Fibroblast of villous mesenchyme (primary cell): Measurements from ENCODE around the gene EML1. TPM values are rescaled to one million over a fixed set of nuclear protein-coding genes. Genes with fewer than 3 reads are reported as not detected.

ENCODE experiments used
- DNase-seq: peaks from one replicate; pipeline ENCODE4 v3.0.0-alpha.2; 2010; ENCODE audit warnings: low read depth
- H3K4me3 ChIP-seq: 2 replicates; pipeline ENCODE4 v1.5.1; 2011; ENCODE audit warnings: low read depth, mild to moderate bottlenecking, low read length
- total RNA-seq: library from RNA; depleted of rRNA; stranded (reverse); fragments of >200 nt; gene quantifications from 2 replicates; pipeline ENCODE4 v1.2.3, GENCODE V29; 2012
- TF ChIP-seq, protein P1 (sequence below): IDR thresholded peaks from 2 replicates; pipeline ENCODE4 v1.5.1; 2012; ENCODE audit warnings: low read depth, mild to moderate bottlenecking, low read length; ENCODE audit not compliant: insufficient read depth

The EML1 gene
- total RNA-seq, 1 donor: 34.5 TPM

DNA sequence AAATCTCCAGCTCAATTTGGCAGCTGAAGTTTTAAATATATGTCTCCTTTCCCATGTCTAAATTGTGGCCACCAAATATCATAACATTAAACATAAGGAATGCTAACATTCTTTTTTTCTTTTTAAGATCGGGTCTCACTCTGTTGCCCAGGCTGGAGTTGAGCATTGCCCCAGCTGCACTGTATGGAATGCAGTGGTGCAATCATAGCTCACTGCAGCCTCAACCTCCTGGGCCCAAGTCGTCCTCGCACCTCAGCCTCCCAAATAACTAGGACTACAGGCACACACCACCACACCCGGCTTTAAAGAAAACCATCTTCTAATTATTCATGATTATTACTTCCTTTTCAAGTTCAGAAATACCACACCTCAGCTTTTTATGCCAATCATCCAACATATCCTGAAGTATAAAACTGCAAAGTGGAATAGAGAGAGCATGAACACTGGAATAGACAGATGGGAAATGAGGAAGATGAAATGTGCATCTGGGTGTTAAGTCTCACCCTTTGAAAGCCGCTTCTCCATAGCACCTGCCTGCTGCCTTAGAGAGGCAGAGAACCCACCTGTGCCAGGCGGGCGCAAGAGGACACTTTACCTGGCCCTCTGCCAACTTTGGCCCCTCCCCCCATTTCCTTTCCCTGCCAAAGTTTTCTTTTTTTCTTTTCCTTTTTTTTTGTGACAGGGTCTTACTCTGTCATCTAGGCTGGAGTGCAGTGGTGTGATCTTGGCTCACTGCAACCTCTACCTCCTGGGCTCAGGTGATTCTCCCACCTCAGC lies 2.8 kb upstream of the EML1 start:
- DNase-seq: no peak
- TF ChIP-seq, protein P1, sequence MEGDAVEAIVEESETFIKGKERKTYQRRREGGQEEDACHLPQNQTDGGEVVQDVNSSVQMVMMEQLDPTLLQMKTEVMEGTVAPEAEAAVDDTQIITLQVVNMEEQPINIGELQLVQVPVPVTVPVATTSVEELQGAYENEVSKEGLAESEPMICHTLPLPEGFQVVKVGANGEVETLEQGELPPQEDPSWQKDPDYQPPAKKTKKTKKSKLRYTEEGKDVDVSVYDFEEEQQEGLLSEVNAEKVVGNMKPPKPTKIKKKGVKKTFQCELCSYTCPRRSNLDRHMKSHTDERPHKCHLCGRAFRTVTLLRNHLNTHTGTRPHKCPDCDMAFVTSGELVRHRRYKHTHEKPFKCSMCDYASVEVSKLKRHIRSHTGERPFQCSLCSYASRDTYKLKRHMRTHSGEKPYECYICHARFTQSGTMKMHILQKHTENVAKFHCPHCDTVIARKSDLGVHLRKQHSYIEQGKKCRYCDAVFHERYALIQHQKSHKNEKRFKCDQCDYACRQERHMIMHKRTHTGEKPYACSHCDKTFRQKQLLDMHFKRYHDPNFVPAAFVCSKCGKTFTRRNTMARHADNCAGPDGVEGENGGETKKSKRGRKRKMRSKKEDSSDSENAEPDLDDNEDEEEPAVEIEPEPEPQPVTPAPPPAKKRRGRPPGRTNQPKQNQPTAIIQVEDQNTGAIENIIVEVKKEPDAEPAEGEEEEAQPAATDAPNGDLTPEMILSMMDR: no peak
- H3K4me3 ChIP-seq: no peak overlapping the region

DNA sequence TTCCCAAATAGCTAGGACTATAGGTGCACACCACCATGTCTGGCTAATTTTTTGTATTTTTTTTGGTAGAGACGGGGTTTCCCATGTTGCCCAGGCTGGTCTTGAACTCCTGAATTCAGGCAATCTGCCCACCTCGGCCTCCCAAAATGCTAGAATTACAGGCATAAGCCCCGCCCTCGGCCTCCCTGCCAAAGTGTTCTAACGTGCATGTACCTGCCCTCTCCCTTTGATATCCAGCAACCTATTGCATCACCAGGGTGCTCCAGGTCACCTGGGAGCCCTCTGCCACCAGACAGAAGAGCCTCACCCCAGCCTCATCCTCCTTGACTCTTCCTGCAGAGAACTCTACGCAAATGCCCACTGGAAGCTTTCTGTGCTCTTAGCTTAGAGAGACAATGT lies 2.2 kb upstream of the EML1 start:
- DNase-seq: no peak
- TF ChIP-seq, protein P1: no peak
- no peak overlapping the region for H3K4me3 ChIP-seq

DNA sequence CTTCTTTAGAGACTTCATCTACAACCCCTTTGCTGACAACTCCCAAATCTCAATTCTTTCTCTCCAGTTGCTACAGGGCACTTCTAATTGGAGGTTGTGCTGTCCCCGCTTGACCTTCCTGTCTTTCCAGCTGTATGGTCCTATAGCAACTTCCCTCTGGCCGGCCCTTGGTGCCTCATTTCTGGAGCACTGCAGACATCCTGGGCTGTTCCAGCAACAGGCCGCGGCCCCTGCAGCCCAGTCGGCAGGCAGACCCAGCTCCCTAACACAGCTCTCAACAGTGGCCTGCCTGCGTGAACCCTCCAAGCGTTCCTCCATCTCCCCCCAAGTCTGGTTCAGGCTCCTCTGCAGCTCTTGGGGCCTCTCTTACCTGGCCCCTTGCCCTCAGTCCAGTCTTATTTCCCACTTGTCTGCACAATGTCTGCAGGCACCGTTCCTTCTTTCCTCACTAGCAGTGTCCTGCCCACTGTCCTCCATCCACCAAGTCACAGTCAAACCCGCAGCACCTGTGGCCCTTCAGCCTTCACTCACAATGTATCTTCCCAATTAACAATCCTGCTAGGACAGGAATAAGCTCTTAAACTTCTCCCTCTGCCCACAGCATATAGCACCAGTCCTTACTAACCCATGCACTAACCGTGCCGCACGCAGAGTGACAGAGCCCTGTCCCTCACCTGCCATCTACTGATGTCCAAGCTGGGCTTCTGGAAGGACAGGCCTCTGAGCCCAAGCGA lies 1.6 kb upstream of the EML1 start:
- no peak for DNase-seq
- no peak overlapping the region for H3K4me3 ChIP-seq
- TF ChIP-seq, protein P1: no peak

DNA sequence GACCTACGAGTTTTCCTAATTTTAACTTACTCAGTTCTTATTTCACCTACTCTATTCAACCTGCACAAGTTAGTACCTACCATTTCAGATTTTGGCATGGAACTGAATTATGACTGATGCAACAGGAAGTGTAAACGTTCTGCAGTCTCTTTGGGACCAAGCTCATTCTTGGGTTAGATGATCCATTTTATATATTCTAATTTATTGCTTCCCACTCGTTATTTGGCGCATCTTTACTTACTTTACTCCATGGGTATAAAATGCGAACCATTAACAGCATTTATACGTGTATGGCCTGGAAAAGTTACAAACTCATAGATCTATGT lies 1.0 kb upstream of the EML1 start:
- no peak overlapping the region for H3K4me3 ChIP-seq
- no peak for DNase-seq
- TF ChIP-seq, protein P1: no peak

DNA sequence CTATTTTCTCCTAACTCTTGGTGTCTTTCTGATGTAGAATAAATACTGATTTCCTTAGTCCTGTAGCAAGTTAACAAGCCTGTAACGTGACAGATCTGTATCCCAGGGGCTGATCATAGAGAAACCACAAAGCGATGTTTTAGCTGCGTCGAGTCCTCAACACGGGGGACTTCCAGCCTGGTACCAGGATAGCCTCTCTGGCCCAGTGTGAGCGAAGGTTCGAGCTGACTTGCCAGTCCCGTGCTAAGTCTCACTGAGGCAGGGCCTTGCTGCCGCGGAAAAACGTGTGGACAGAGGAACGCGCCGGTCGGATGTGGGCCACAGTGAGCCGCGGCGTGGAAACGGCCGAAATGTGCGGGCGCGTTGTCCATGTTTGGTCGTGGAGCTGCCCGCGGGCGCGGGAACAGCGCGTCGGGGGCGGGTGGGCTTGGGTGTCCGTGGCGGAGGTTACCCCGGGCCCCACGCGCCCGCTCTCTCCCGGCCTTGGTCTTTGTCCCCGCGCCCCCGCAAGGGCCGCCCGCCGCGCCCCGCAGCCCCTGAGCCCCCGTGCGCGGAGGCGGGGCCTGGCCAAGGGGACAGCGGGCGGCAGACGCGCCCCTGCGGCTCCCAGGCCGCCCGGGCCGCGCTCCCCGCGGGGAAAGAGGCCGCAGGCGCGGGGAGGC lies 531 bp upstream of the EML1 start:
- no peak for DNase-seq
- H3K4me3 ChIP-seq: peak overlapping the region; percentile 48
- TF ChIP-seq, protein P1: no peak

DNA sequence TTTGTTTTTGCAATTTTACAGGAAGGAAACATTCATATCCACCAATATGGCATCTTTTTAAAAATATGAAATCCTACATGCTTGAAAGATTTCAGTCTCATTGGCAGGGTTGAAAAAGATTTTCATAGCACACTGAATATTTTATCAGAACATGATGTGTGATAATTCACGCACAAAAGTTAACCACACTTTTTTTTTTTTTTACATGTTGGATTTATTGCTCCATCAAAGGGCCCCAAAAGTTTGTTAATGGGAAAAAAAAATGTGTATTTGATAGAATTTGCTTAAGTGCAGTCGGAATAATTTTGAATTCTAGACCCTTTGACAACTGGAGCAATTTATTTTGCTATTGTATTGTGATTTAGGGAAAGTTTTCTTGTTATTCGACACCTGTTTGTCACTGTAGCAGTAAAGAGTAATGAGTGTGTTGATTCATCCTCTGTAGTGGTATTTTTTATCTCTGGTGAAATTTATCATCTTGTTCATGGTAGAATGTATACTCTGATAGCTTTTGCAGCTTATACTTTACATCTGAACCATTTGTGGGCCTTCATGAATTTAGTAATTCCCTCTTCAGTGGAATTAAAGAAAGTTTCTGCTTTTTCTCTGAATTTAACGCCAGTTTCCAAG lies 1.1 kb downstream of the EML1 start:
- H3K4me3 ChIP-seq: peak overlapping the region; percentile 59
- TF ChIP-seq, protein P1: no peak
- DNase-seq: no peak
